HepG2 (cell line): ENCODE measurements around the gene CRISPLD2.

ENCODE experiments used
- BCL3 ChIP-seq: sonication (generic); formaldehyde crosslinking; IDR thresholded peaks from 2 replicates; pipeline ENCODE4 v1.5.1; 2020; ENCODE audit warnings: mild to moderate bottlenecking, missing genetic modification reagents, moderate library complexity
- MXD1 ChIP-seq: sonication (generic); formaldehyde crosslinking; IDR thresholded peaks from 2 replicates; pipeline ENCODE4 v1.4.0; 2020; ENCODE audit warnings: mild to moderate bottlenecking, missing genetic modification reagents

- TF ChIP-seq MXD1 (no peak), BCL3 (CRISPR knock-in tag) (no peak)
These were observed 69.3 kb downstream of the CRISPLD2 start for GRCh38 chr16:84889066-84889465.
